Superior temporal gyrus (tissue), 1 donor: Measurements from ENCODE around the gene GRID1.

ENCODE experiments used
- DNase-seq: peaks from one replicate; pipeline ENCODE4 v3.0.0-alpha.2; 2016; ENCODE audit errors: extremely low spot score

Gene GRID1

DNA sequence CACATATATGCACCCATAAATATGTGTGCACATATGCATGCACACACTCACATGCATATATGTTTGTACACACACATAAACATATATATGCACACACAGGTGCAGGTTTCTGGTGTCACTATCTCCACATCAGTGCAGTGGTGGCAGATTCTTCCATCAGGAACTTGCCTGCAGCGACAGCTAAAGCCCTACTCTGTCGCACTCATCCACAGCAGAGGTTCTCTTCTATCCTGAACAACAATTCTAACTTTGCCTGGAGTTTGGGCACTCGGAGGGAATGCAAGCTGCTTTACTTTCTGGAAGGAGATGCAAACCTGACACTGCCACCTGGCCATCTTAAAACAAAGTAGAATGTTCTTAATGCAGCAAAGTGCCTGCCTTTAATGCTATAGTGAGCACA, 745.8 kb downstream of the GRID1 start:
- DNase-seq: no peak

DNA sequence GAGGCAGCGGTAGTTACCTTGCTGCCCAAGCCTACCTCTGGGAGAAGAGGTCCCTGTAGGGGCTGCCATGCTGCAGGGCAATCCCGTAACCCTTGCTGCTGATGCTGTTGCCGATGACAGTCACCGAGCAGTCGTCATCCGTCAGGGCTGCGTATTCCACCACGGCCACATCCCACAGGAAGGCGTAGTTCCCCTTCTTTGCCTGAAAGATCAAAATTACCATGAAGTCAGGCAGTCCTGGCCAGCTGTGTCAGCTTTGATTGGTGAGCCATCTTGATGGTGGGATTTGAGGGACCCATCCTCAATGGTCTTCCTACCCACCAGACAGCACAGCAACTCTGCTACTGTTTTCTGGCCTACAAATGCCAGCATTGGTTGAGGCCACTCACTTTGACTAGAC, 746.8 kb downstream of the GRID1 start:
- no peak for DNase-seq

DNA sequence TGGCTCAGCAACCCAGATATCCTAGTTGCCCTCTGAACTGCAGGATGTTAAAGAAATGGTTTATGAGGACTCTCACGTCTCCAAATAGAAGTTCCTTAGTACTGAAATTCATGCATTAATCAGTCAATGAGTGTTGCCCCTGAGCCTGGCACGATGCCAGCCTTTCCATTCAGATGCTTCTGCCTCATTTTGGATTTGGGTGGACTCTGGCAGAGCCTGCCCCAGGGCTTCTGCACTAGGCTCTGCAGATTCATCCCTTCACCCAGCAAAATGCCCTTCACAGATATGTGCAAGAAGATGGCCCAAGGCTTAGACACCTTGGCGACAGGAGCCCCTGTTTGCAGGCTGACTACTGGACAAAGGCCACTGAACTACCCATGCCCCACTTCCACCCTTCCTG, 747.8 kb downstream of the GRID1 start:
- no peak for DNase-seq

DNA sequence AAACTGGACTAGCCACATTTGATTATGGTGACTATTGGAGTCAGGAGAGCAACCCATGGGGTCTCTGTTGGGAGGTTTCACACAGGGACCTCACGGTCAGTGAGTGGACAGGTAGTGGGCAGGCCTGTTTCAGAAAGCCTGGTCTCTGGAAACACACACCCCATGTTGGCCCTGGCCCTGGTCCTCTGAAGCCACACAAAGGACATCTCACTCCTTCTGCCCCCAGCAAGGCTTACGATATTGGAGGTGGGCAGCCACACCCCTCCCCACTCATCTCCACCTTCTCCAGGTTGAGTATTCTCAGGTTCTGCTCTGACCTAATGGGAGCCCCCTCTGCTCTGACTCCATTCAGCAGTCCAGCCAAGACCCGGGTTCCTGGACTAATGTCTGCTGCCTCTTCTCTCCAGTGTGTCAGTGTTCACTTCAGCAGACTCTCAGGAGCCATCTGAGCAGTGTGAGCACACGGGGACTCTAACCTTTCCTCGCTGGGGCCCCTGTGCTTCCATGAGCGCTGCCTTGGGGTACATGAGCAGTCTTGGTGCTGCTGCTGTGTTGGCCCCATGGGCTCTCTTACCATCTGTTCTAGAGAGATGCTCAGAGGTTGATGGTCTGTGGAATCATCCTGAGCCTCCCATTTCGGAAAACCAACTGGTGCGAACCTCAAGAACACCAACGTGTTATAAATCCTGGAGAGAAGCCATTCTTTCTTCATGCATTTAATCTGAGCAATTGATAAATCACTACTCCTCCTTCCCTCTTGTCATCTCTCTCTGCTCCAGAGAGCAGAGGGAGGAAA, 748.6 kb downstream of the GRID1 start:
- no peak for DNase-seq

DNA sequence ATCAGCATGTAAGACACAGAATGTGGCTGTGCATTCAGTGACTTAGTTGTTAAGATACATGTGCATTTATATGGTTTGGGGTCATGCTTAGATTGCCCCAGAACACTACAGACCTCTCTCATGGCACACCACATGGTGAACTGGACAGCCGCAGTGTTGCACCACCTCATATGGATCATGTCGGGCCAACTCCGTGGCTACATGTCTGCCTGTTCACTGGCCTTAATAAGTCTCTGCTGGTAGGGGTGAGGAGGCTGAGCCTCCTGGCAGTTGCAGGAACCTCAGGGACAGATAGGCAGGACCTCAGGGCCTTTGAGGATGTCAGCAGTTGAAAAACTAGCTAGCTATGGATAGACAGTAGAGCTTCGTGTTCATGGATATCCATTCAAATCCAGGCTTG, 751.0 kb downstream of the GRID1 start:
- DNase-seq: no peak

DNA sequence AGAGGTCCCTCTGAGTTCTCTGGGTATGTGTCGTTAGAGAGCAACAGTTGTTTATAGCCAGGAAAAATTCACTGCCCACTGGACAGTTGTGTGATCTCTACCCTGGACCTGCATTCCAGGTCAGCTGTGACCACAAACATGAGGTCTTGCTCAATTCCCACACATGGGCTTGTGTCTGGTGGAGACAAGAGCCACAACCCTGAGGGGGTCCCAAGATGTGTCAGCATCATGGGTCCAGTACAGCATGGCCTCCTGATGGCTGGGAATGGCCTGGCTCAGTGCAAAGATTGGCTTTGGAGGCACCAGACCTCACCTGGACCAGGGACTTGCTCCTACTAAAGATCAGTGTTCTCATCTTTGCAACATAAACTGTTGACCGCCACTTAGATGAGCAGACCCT, 751.6 kb downstream of the GRID1 start:
- DNase-seq: no peak

DNA sequence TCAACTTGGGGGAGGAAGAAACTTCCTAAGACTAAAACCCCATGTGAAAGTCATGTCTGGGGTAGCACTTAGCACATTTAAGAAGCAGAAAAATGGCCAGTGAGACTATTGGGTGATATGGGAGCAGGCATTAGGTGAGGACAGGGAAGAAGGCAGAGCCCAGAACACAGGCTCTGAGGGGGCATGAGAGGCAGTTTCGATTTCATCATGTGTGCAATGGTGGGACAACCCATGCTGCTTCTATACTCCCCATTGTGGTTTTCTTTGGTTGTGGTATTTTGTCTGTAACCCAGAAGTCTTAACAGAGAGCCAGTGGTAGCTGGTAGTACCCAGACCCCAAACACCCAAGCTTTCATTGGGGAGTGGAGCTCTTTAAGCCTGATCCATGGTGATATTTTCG, 752.0 kb downstream of the GRID1 start:
- no peak for DNase-seq

DNA sequence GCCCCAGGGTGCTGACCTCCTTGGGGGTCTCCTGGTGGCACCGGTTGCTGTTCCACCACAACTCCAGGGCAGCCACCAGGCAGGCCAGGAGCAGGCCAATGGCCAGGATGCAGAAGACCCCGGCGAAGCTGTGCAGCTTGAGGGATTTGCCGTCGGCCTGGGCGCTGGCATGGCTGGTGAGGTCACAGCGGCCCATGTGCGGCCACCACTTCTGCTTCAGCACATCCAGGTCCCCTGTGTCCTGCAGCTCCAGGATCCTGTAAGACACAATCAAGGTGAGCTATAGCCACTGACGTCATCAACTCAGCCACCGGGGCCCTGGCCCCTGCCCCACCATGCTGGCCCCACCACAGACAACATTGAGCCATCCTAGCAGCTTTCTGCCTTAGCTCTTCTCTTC, 753.2 kb downstream of the GRID1 start:
- no peak for DNase-seq

DNA sequence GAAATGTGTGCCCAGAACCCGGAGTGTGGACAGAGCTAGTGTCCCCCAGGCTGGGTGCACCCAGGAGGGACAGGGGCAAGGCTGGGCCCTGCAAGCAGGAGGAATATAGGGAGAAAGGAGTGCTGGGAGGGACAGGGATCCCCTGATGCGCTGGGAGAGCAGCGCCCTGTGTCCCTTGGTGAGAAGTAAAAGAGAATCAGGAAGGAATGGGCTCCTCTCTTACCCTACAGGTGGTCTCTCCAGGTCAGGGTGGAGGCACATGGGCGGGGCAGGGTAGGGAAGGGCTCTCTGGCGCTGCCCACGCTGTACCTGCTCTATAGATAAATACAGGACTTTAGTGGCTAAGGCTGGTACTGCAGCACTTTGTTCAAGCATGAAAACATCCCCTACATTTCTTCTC, 753.8 kb downstream of the GRID1 start:
- no peak for DNase-seq

DNA sequence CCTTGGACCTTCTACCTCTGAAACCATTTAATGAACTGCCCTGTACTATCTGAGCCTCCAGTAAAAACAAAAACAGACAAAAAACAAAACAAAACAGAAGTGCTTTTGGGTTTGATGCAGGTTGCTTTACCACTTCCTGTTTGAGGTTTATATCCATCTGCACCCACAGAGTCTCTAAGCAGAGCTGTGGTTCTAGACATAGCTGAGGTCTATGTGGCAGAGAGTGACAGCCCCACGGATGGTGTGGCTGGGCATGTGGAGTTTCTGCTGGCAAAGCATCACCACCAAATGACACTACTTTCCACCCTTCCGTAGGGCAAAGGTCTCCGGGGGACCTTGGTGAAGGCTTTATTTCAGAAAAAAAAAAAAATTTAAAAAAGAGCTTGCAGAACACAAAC, 754.2 kb downstream of the GRID1 start:
- no peak for DNase-seq

DNA sequence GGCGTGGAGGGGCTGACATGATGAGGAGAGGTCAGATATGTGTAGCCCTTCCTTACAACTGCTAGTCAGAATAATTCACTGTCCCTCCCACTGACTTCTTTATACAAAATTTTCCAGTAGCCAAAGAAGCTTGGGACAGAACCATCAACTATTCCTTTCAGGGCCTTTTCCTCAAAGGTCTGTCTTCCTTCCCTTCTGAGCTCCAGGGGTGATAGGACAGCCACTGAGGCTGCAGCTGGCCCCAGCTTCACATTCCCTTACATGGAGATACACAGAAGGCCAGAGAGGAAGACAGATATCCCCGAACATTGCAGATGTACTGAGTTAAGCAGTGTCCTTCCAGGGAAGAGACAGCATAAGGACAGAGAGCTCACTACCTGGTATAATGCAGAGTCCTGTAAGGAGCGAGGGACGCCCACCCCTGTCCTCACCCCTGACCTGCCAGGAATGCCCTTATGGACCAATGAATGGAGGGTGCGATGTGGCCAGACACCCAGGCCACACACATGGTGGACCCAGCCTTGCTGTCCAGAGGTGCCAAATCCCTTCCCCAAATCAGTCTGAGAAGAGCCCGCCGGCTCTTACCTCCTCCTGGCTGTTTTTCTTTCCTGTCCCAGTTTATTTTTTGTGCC, 754.7 kb downstream of the GRID1 start:
- DNase-seq: no peak

DNA sequence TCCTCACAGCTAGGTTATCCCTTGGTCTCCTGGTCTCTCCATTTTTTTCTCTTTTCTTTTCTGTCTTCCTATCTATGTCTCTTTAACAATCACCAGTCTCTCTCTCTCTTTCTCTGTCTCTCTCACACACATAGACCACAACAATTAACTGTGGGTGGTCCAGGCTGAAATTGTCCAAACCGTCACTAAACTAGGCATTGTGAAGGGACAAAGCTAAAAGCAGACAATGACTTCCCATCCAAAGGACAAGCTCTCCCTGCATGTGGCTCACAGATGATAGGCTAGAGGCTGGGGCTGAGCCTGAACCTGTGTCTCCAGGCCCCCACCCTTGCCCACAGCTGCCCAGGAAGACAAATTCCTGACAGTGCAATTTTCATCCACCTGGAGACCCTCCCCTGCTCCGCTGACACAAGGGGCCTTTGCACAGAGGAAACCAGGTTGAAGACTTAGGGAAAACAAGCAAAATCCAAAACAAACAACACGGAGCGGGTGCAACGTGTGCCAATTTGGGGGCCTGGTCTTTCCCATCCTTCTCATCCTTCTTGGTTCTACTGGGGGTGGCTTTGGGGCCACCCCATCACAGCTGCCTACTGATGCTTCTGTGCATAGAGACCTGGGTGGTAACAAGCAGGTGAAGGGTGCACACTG, 755.4 kb downstream of the GRID1 start:
- no peak for DNase-seq

DNA sequence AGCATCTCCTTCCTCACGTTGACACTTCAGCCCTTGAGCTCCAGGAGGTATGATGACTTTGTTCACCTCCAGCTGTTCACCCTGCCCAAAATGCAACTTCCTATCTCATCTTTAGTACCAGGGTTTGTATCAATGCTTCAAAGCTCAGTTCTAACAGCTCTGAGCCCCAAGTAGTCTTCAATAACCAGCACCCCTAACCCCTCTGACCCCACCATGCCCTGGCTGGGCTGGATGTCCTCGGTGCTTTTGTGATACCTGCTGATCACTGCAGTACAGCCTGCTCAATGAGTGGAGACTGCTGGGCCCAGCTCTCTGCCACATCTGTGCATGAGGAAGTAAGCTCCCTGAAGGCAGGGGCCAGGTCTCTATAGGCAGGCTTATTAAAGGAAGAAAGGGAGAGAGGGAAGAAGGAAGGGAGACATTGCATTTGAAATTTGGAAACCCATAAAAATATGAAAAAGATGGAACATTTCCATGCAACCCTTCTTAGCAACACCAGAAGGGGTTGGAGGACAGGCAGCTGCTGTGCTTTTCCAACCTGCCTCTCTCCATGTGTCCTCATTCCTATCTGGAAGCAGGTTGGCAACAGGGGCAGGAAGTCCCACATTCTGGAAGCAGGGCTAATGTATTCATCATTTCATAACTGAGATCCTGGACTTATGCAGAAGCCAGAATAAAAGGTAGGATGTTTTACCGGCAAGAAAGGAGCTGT, 756.1 kb downstream of the GRID1 start:
- no peak for DNase-seq

DNA sequence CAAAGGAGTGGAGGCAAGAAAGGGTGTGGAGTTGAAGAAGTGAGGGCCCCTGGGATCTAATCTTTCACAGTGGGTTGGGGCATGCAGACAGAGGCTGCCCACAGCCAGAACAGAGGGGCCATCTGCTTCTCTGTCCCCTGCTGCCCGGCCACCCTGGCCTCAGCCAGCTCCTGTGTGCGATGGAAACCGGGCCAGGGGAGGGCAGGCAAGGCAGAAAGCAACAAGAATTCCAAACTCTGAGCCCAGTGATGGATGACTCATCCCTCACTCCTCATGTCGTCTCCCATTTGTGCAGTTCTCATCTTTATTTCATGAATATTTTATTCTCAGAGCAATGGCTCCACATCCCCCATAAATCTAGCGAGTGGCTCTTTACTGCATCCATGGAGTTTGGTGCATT, 757.1 kb downstream of the GRID1 start:
- DNase-seq: no peak

DNA sequence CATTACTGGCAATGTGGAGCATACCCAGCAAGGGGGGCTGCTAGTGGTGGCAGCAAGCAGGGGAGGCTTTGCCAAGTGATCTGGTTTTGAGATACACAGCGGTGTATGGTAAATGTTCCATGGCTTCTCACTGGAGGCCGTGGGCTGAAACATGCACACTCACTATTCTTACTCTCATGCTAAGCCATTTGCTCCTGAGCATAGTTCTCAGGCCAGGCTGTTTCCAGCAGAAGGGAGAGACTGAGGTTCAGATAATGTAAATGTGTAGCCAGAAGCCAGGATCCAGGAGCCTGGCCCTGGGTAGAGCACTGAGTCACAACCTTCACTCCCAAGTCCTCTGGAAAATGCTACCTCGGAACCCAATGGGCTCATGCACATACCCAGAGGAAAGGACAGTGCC, 757.9 kb downstream of the GRID1 start:
- no peak for DNase-seq

DNA sequence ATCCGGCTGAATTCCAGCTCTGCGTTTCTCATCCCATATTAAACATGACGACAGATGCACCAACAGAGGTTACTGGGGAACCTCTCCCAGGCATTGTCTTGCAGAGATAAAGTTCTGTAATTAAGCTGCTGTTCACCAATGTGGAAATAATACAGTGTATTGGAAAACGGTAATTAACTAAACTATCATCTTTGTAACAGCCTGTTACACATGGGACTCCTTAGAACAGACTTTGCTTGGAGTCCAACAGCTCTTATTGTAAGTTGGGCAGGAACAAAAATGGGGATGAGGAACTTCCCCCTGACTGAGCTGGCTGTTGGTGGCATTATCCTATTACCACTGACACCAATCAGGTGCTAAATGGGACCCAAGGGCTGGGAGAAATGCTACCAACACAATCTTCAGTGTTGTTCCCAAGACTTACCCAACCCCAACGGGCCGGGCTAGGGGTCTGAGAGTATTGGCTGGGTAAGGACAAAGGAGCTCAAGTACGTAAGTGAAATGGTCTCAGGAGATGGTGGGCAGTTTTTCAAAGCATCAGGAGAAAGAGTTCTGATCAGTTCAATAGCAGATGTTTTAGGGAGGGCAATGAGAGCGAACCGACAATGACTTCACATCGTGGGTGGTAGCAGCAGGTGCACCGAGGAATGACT, 759.4 kb downstream of the GRID1 start:
- no peak for DNase-seq

DNA sequence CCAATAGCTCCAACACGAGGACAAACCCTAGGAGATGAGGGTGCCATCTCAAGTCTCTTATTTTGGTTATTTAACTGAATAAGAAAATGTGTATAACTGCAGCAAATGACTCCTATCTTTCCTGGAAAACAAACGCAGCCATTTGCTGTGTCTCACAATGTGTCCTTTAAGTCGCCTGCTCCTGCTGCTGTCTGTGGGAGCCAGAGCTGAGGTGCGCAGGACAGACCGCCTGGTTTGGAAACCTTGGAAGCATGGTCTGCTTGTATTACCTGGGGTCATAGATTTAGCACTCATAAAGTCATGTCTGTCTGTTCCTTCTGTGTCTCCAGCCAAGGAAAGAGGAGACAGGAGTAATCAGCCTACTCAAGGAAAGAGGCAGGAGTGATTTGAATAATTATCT, 760.2 kb downstream of the GRID1 start:
- no peak for DNase-seq

DNA sequence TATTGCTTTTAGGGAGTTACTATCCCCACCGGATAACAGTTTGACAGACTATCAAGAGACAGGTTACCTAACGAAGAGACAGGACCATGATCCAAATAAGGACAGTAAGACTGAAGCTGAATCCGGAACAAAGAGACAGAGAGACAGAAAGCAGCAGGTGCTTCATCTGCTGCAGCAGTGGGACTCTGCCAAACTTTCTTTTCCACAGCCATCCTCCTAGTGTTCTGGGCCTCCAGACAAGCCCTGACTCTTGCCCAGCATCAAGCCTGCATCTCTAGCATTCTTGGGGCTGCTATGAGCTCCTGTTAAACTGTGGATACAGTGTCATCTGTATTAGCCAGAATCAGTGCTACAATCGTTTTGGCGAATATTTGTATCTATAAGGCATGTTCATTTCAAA, 761.7 kb downstream of the GRID1 start:
- no peak for DNase-seq

DNA sequence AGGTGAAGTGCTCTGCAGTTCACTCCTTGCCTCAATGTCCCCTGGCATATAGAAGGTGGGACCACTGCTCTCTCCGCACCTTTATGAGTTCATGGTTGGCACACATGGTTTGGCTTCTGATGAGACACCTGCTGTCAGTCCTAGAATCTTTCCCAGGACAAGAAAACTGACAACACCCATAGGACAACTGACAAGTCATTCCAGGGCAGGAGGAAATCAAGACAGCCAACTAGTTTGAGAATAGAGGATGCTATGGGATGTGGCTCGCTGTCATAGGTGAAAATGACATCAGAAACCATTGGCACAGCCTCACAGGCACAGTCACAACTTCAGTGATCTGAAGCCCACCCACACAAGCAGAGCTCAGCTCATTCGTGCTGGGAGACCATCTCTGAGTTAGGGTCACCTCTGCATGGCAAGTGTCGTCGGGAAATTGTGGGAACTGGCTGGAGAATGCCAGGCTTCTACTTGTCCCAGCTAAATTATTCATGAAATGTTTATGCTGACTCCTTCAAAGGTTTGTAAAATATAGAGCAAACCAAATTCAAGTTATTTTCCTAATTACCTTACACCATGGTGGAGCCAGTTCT, 762.4 kb downstream of the GRID1 start:
- DNase-seq: no peak

DNA sequence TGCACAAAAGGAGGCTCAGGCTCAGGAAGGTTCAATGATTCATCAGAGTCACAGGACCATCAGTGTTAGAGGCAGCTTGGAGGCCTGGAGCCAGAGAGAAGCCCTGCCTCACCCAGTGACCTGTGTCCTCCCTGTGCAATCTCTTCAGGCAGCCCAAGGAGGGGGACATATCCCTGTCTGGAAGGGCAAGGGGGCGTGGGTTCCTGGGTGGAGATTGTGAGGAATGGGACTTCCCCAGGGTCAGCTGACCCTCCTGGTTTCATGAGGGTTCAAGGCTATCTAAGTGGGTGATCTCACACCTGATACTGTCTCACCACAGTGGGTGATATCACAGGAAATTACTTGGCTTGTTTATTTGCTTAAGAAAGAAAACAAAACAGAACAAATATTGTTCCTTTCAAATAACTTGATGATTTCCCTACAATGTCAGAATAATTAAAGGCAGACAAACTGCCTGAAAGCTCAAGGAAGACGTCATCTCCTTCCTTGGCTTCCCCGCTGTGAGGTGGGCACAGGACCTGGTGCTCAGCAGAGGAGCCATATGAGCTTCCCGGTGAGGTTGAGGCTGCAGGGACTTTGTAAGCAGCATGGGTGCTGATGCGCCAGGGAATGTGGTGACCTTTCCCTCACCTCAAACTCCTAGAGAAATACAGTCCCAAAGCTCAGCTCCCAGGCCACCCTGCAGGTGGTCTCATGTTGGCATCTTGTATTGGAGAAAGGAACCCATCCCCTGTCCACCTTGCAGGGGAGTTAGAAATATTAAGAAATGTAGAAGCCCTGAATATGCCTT, 763.2 kb downstream of the GRID1 start:
- no peak for DNase-seq

DNA sequence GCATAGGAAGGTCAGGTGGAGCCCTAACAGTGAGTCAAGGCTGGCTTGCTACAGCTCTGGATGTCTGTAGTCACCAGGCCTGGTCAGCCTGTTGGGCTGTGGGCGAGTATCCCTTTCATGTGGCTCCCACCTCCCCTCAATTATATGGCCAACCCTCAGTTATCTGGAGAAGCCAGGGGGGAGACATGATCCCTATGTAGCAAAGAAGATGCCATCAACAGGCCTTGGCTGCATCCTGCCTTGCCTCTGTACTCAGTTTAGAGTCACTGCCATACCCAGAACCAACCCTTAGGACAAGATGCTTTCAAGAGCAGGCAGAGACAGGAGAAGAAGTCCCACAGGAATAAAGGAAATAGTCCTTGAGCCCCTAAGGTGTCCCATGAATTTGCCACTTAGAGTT, 763.9 kb downstream of the GRID1 start:
- DNase-seq: no peak
